ENCODE data around the gene ADPRH. TPM values are rescaled to one million over a fixed set of nuclear protein-coding genes. Genes with fewer than 3 reads are reported as not detected.

ADPRH gene
- polyA plus RNA-seq, 3 donors, result 10.6 to 37.8 (median 31.5) TPM

DNA sequence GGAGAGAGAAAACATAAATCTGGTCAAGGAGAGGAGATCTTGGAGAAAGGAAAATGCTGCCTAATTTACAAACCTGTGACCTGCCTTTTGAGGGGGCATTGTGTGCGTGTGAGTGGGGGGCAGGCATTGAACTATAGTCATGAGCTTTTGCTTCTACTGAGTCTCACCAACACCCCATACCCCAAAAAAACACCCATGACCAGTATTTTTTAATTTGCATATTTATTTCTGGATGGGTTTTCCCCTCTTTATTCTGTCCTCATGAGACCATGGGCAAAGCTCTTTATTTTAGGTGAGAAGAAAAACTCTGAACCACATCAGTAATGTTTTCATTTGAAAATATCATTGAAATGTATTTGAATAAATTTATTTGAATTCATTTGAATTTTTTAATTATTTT is 40.5 kb upstream of the ADPRH start:
- Mint-ChIP-seq H3K4me1 (no peaks in the 10 kb centered on the region), H3K27me3 (ENCODE audit: low read depth in 3 of 3) (peaks cover 0 to 3% (median 0%) of the 10 kb centered on the region in 3 donors), H3K9me3 (peaks cover 0 to 4% (median 3%) of the 10 kb centered on the region in 7 donors), H3K36me3 (no peaks in the 10 kb centered on the region), H3K4me3 (no peak overlapping the region), H3K27ac (no peak overlapping the region)
- Histone ChIP-seq H3K4me1 (ENCODE audit: control insufficient read depth in 1 of 2, insufficient read depth in 2 of 2, low read length in 2 of 2) (no peaks in the 10 kb centered on the region), H3K4me3 (replicated peaks in 1 of 3; ENCODE audit: low read depth in 2 of 3, low read length in 3 of 3) (no peak overlapping the region), H2AFZ (ENCODE audit: insufficient read depth, low read depth, low read length, poor library complexity, severe bottlenecking) (no peak overlapping the region), H3K4me2 (replicated peaks; ENCODE audit: extremely low read depth, low read length, poor library complexity, severe bottlenecking) (no peak overlapping the region), H3K27me3 (ENCODE audit: control insufficient read depth in 2 of 2, insufficient read depth in 2 of 2, low read length in 2 of 2) (no peaks in the 10 kb centered on the region), H4K20me1 (ENCODE audit: insufficient read depth, low read length) (no peaks in the 10 kb centered on the region), H3K27ac (ENCODE audit: low read depth in 1 of 2, low read length in 2 of 2) (no peak overlapping the region), H3K79me2 (ENCODE audit: insufficient read depth, low read length) (no peaks in the 10 kb centered on the region), H3K9me3 (replicated peaks in 1 of 2; ENCODE audit: control insufficient read depth in 1 of 2, insufficient read depth in 1 of 2, low read length in 2 of 2) (no peaks in the 10 kb centered on the region), H3K36me3 (replicated peaks in 1 of 2; ENCODE audit: control insufficient read depth in 1 of 2, insufficient read depth in 2 of 2, low read length in 2 of 2) (no peaks in the 10 kb centered on the region), H3K9ac (ENCODE audit: insufficient read depth, low read length, poor library complexity, severe bottlenecking) (no peak overlapping the region)
- no CpG with 5 or more reads among the region's 1 CpG for WGBS (ENCODE audit: insufficient coverage)
- intact Hi-C loops (cut with micrococcal nuclease), result no loop called here
- DNase-seq, result no peak
- TF ChIP-seq, protein P1, sequence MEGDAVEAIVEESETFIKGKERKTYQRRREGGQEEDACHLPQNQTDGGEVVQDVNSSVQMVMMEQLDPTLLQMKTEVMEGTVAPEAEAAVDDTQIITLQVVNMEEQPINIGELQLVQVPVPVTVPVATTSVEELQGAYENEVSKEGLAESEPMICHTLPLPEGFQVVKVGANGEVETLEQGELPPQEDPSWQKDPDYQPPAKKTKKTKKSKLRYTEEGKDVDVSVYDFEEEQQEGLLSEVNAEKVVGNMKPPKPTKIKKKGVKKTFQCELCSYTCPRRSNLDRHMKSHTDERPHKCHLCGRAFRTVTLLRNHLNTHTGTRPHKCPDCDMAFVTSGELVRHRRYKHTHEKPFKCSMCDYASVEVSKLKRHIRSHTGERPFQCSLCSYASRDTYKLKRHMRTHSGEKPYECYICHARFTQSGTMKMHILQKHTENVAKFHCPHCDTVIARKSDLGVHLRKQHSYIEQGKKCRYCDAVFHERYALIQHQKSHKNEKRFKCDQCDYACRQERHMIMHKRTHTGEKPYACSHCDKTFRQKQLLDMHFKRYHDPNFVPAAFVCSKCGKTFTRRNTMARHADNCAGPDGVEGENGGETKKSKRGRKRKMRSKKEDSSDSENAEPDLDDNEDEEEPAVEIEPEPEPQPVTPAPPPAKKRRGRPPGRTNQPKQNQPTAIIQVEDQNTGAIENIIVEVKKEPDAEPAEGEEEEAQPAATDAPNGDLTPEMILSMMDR (IDR thresholded peaks at IDR 0.05), result no peak

DNA sequence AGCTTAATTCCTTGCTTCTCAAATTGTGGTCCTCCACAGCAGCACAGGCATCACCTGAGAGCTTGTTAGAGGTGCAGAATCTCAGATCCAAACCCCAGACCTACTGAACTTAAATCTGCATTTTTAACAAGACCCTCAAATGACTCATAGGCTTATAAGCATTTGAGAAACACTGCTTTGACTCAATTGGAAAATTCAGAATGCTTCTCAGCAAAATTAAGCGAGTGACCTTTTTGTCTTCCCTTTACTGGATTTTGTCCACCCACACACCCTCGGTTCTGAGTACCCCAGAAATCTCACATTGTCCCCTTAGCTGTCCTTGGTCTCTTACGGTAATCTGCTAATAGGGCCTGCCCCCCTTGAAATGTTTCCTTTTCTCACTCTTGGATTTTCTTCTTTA is 37.7 kb upstream of the ADPRH start:
- H3K4me1 Mint-ChIP-seq, result peaks cover 3% of the 10 kb centered on the region
- Histone ChIP-seq H3K79me2 (ENCODE audit: insufficient read depth, low read length) (no peaks in the 10 kb centered on the region), H3K4me1 (ENCODE audit: control insufficient read depth in 1 of 2, insufficient read depth in 2 of 2, low read length in 2 of 2) (no peaks in the 10 kb centered on the region), H3K36me3 (replicated peaks in 1 of 2; ENCODE audit: control insufficient read depth in 1 of 2, insufficient read depth in 2 of 2, low read length in 2 of 2) (no peaks in the 10 kb centered on the region), H4K20me1 (ENCODE audit: insufficient read depth, low read length) (no peaks in the 10 kb centered on the region), H3K27ac (ENCODE audit: low read depth in 1 of 2, low read length in 2 of 2) (no peak overlapping the region), H3K4me3 (replicated peaks in 1 of 3; ENCODE audit: low read depth in 2 of 3, low read length in 3 of 3) (no peak overlapping the region), H3K9ac (ENCODE audit: insufficient read depth, low read length, poor library complexity, severe bottlenecking) (no peak overlapping the region), H2AFZ (ENCODE audit: insufficient read depth, low read depth, low read length, poor library complexity, severe bottlenecking) (no peak overlapping the region), H3K4me2 (replicated peaks; ENCODE audit: extremely low read depth, low read length, poor library complexity, severe bottlenecking) (no peak overlapping the region), H3K27me3 (ENCODE audit: control insufficient read depth in 2 of 2, insufficient read depth in 2 of 2, low read length in 2 of 2) (no peaks in the 10 kb centered on the region), H3K9me3 (replicated peaks in 1 of 2; ENCODE audit: control insufficient read depth in 1 of 2, insufficient read depth in 1 of 2, low read length in 2 of 2) (no peaks in the 10 kb centered on the region)
- peaks cover 0 to 6% (median 3%) of the 10 kb centered on the region in 7 donors for H3K9me3 Mint-ChIP-seq
- TF ChIP-seq, protein P1 (IDR thresholded peaks at IDR 0.05), result no peak
- no peak for DNase-seq
- intact Hi-C loops (cut with micrococcal nuclease), result loop anchor here in 1 of 2 donors (5.0 kb wide), 1 partner anchor 34 kb away; no protein-coding TSS in a partner anchor
- no peaks in the 10 kb centered on the region for H3K36me3 Mint-ChIP-seq
- H3K27me3 Mint-ChIP-seq (ENCODE audit: low read depth in 3 of 3), result peaks cover 0 to 3% (median 0%) of the 10 kb centered on the region in 3 donors
- no peak overlapping the region for H3K4me3 Mint-ChIP-seq
- H3K27ac Mint-ChIP-seq, result no peak overlapping the region
- 91% methylated on average over 3 of the region's 3 CpGs for WGBS (ENCODE audit: insufficient coverage)

Data from CD14-positive monocyte (primary cell).